Naive B cell (primary cell): ENCODE measurements around the gene ZBTB40. TPM values are rescaled to one million over a fixed set of nuclear protein-coding genes. Genes with fewer than 3 reads are reported as not detected.

Experiments
- ATAC-seq, 2 donors: fragments of 150-1000 bp; cut with Tn5 transposase; 2 replicates each; pipeline ENCODE4 v1.10.0; 2021; ENCODE audit warnings: low read depth in 2 of 2, mild to moderate bottlenecking in 2 of 2, moderate library complexity in 2 of 2
- DNase-seq: peaks from one replicate; pipeline ENCODE4 v3.0.0; 2022
- H3K27ac Mint-ChIP-seq, 6 donors: one replicate each; pipeline ENCODE4 v1.8.0; 2020 to 2022; ENCODE audit warnings: mild to moderate bottlenecking in 6 of 6, mixed read lengths in 6 of 6, moderate library complexity in 5 of 6, inconsistent platforms in 2 of 6
- H3K27me3 Mint-ChIP-seq, 3 donors: one replicate each; pipeline ENCODE4 v1.8.0; 2021 to 2022; ENCODE audit warnings: mixed read lengths in 3 of 3, mild to moderate bottlenecking in 1 of 3
- H3K36me3 Mint-ChIP-seq, 2 donors: one replicate each; pipeline ENCODE4 v1.8.0; 2020 to 2022; ENCODE audit warnings: mixed read lengths in 2 of 2, inconsistent platforms in 1 of 2, mild to moderate bottlenecking in 1 of 2
- H3K4me1 Mint-ChIP-seq, 3 donors: one replicate each; pipeline ENCODE4 v1.8.0; 2020 to 2022; ENCODE audit warnings: mixed read lengths in 3 of 3, inconsistent platforms in 1 of 3, mild to moderate bottlenecking in 1 of 3, moderate library complexity in 1 of 3
- H3K4me3 Mint-ChIP-seq, 8 donors: one replicate each; pipeline ENCODE4 v1.8.0; 2020 to 2022; ENCODE audit warnings: mild to moderate bottlenecking in 8 of 8, mixed read lengths in 8 of 8, moderate library complexity in 8 of 8, inconsistent platforms in 2 of 8
- H3K9me3 Mint-ChIP-seq, 7 donors: one replicate each; pipeline ENCODE4 v1.8.0; 2020 to 2022; ENCODE audit warnings: mixed read lengths in 7 of 7, mild to moderate bottlenecking in 5 of 7, inconsistent platforms in 2 of 7, moderate library complexity in 1 of 7
- polyA plus RNA-seq, 6 donors: library from polyadenylated mRNA; unstranded; fragments of 300-500 nt; fragmentation: Illumina TruSeq; gene quantifications; one replicate each; pipeline ENCODE4 v1.2.3, GENCODE V29; 2021; ENCODE audit warnings: low read depth in 6 of 6

The ZBTB40 gene
- polyA plus RNA-seq, 6 donors from 2014 or later, result 1.5 to 7.7 (median 3.4) TPM

- no peak overlapping the region for H3K27ac Mint-ChIP-seq
- no peak for ATAC-seq
- H3K4me3 Mint-ChIP-seq, result no peak overlapping the region
- peaks cover 0 to 2% (median 0%) of the 10 kb centered on the region in 3 donors for H3K4me1 Mint-ChIP-seq
- peaks cover 20 to 24% of the 10 kb centered on the region in 2 donors for H3K36me3 Mint-ChIP-seq
- no peak for DNase-seq
- no peaks in the 10 kb centered on the region for H3K27me3 Mint-ChIP-seq
- no peaks in the 10 kb centered on the region for H3K9me3 Mint-ChIP-seq
These were observed 52.2 kb downstream of the ZBTB40 start for GRCh38 chr1:22503721-22504410.

- ATAC-seq (no peak), DNase-seq (no peak)
- Mint-ChIP-seq H3K27ac (peak overlapping the region in 2 of 6 donors; percentile 9 to 69), H3K9me3 (no peaks in the 10 kb centered on the region), H3K36me3 (peaks cover 26 to 29% of the 10 kb centered on the region in 2 donors), H3K4me3 (no peak overlapping the region), H3K27me3 (no peaks in the 10 kb centered on the region), H3K4me1 (peaks cover 0 to 1% (median 0%) of the 10 kb centered on the region in 3 donors)
These were observed 54.6 kb downstream of the ZBTB40 start for GRCh38 chr1:22506130-22506692.

- H3K9me3 Mint-ChIP-seq, result no peaks in the 10 kb centered on the region
- H3K27ac Mint-ChIP-seq, result peak overlapping the region in 1 of 6 donors; percentile 58
- no peak for DNase-seq
- peaks cover 37 to 43% of the 10 kb centered on the region in 2 donors for H3K36me3 Mint-ChIP-seq
- no peak overlapping the region for H3K4me3 Mint-ChIP-seq
- no peaks in the 10 kb centered on the region for H3K27me3 Mint-ChIP-seq
- no peaks in the 10 kb centered on the region for H3K4me1 Mint-ChIP-seq
- ATAC-seq, result no peak
These were observed 55.9 kb downstream of the ZBTB40 start for GRCh38 chr1:22507587-22507986.

- no peaks in the 10 kb centered on the region for H3K9me3 Mint-ChIP-seq
- DNase-seq (no peak), ATAC-seq (no peak)
- no peak overlapping the region for H3K27ac Mint-ChIP-seq
- H3K27me3 Mint-ChIP-seq, result no peaks in the 10 kb centered on the region
- no peaks in the 10 kb centered on the region for H3K4me1 Mint-ChIP-seq
- H3K36me3 Mint-ChIP-seq, result peaks cover 44 to 47% of the 10 kb centered on the region in 2 donors
- H3K4me3 Mint-ChIP-seq, result no peak overlapping the region
These were observed 56.7 kb downstream of the ZBTB40 start for GRCh38 chr1:22508329-22508728.

- H3K27ac Mint-ChIP-seq, result no peak overlapping the region
These were observed 57.3 kb downstream of the ZBTB40 start for GRCh38 chr1:22508991-22509390.

GRCh38 chr1:22509815-22510214 lies 58.2 kb downstream of the ZBTB40 start:
- Mint-ChIP-seq H3K27me3 (no peaks in the 10 kb centered on the region), H3K9me3 (no peaks in the 10 kb centered on the region), H3K27ac (no peak overlapping the region), H3K4me1 (no peaks in the 10 kb centered on the region), H3K4me3 (no peak overlapping the region), H3K36me3 (peaks cover 51 to 60% of the 10 kb centered on the region in 2 donors)
- ATAC-seq (no peak), DNase-seq (no peak)

More at GRCh38 chr1:22508991-22509390, 57.3 kb downstream of the ZBTB40 start:
- Mint-ChIP-seq H3K4me1 (no peaks in the 10 kb centered on the region), H3K27me3 (no peaks in the 10 kb centered on the region), H3K4me3 (no peak overlapping the region), H3K36me3 (peaks cover 44 to 52% of the 10 kb centered on the region in 2 donors), H3K9me3 (no peaks in the 10 kb centered on the region)
- ATAC-seq, result no peak
- DNase-seq, result no peak

GRCh38 chr1:22512873-22513272 lies 61.2 kb downstream of the ZBTB40 start:
- no peak overlapping the region for H3K27ac Mint-ChIP-seq

GRCh38 chr1:22516906-22517571 lies 65.4 kb downstream of the ZBTB40 start:
- Mint-ChIP-seq H3K36me3 (peaks cover 70 to 73% of the 10 kb centered on the region in 2 donors), H3K27me3 (no peaks in the 10 kb centered on the region), H3K9me3 (peaks cover 0 to 1% (median 0%) of the 10 kb centered on the region in 7 donors), H3K4me1 (no peaks in the 10 kb centered on the region), H3K27ac (no peak overlapping the region), H3K4me3 (no peak overlapping the region)
- ATAC-seq, result no peak
- no peak for DNase-seq

More at GRCh38 chr1:22512873-22513272, 61.2 kb downstream of the ZBTB40 start:
- no peak for ATAC-seq
- no peak overlapping the region for H3K4me3 Mint-ChIP-seq
- peaks cover 66 to 76% of the 10 kb centered on the region in 2 donors for H3K36me3 Mint-ChIP-seq
- DNase-seq, result no peak
- H3K27me3 Mint-ChIP-seq, result no peaks in the 10 kb centered on the region
- peaks cover 0 to 1% (median 0%) of the 10 kb centered on the region in 7 donors for H3K9me3 Mint-ChIP-seq
- no peaks in the 10 kb centered on the region for H3K4me1 Mint-ChIP-seq

- no peaks in the 10 kb centered on the region for H3K4me1 Mint-ChIP-seq
- H3K27ac Mint-ChIP-seq, result no peak overlapping the region
- ATAC-seq (no peak), DNase-seq (no peak)
- H3K36me3 Mint-ChIP-seq, result peaks cover 65 to 70% of the 10 kb centered on the region in 2 donors
- H3K4me3 Mint-ChIP-seq, result no peak overlapping the region
- H3K27me3 Mint-ChIP-seq, result no peaks in the 10 kb centered on the region
- H3K9me3 Mint-ChIP-seq, result peaks cover 0 to 1% (median 0%) of the 10 kb centered on the region in 7 donors
These were observed 66.3 kb downstream of the ZBTB40 start for GRCh38 chr1:22517956-22518355.

- H3K27me3 Mint-ChIP-seq, result no peaks in the 10 kb centered on the region
- ATAC-seq (no peak), DNase-seq (no peak)
- no peaks in the 10 kb centered on the region for H3K4me1 Mint-ChIP-seq
- H3K36me3 Mint-ChIP-seq, result peaks cover 67 to 69% of the 10 kb centered on the region in 2 donors
- no peak overlapping the region for H3K27ac Mint-ChIP-seq
- H3K4me3 Mint-ChIP-seq, result no peak overlapping the region
- peaks cover 0 to 1% (median 0%) of the 10 kb centered on the region in 7 donors for H3K9me3 Mint-ChIP-seq
These were observed 66.7 kb downstream of the ZBTB40 start for GRCh38 chr1:22518379-22518778.

- Mint-ChIP-seq H3K4me1 (no peaks in the 10 kb centered on the region), H3K9me3 (no peaks in the 10 kb centered on the region), H3K27ac (peak overlapping the region in 1 of 6 donors; percentile 66), H3K36me3 (peaks cover 53 to 65% of the 10 kb centered on the region in 2 donors), H3K4me3 (no peak overlapping the region), H3K27me3 (no peaks in the 10 kb centered on the region)
- no peak for DNase-seq
- no peak for ATAC-seq
These were observed 69.2 kb downstream of the ZBTB40 start for GRCh38 chr1:22520871-22521270.

- ATAC-seq, result no peak
- Mint-ChIP-seq H3K4me3 (no peak overlapping the region), H3K27ac (no peak overlapping the region), H3K36me3 (peaks cover 47 to 59% of the 10 kb centered on the region in 2 donors), H3K27me3 (no peaks in the 10 kb centered on the region), H3K4me1 (no peaks in the 10 kb centered on the region), H3K9me3 (no peaks in the 10 kb centered on the region)
- DNase-seq, result no peak
These were observed 70.0 kb downstream of the ZBTB40 start for GRCh38 chr1:22521692-22522091.

GRCh38 chr1:22522221-22522743 lies 70.6 kb downstream of the ZBTB40 start:
- H3K36me3 Mint-ChIP-seq, result peaks cover 42 to 53% of the 10 kb centered on the region in 2 donors
- no peaks in the 10 kb centered on the region for H3K9me3 Mint-ChIP-seq
- no peak for DNase-seq
- no peak overlapping the region for H3K27ac Mint-ChIP-seq
- no peaks in the 10 kb centered on the region for H3K27me3 Mint-ChIP-seq
- H3K4me3 Mint-ChIP-seq, result no peak overlapping the region
- H3K4me1 Mint-ChIP-seq, result no peaks in the 10 kb centered on the region
- ATAC-seq, result no peak
